HepG2 (cell line): ENCODE results near the gene AUNIP. TPM values are rescaled to one million over a fixed set of nuclear protein-coding genes. Genes with fewer than 3 reads are reported as not detected.

Experiments used
- ARNTL ChIP-seq: sonication (generic); formaldehyde crosslinking; IDR thresholded peaks from 2 replicates; pipeline ENCODE4 v1.4.0; 2020; ENCODE audit warnings: mild to moderate bottlenecking, missing genetic modification reagents
- KLF11 ChIP-seq: IDR thresholded peaks from 2 replicates; pipeline ENCODE4 v1.6.1; 2016; ENCODE audit warnings: missing compliant biosample characterization
- PCBP1 ChIP-seq: fragments of 200-400 bp; formaldehyde crosslinking; IDR thresholded peaks from 2 replicates; pipeline ENCODE4 v1.6.1; 2017; ENCODE audit warnings: mild to moderate bottlenecking, low read depth, low read length, borderline replicate concordance
- SMYD3 ChIP-seq: sonication (generic); formaldehyde crosslinking; IDR thresholded peaks from 2 replicates; pipeline ENCODE4 v1.8.1; 2023; ENCODE audit warnings: mild to moderate bottlenecking, missing genetic modification reagents
- SRY ChIP-seq: sonication (generic); formaldehyde crosslinking; IDR thresholded peaks from 2 replicates; pipeline ENCODE4 v1.8.0; 2022; ENCODE audit warnings: mild to moderate bottlenecking, missing genetic modification reagents
- TBL1XR1 ChIP-seq: fragments of 150-350 bp; IDR thresholded peaks from 2 replicates; pipeline ENCODE4 v1.6.1; 2014; ENCODE audit warnings: borderline replicate concordance, low read length; ENCODE audit not compliant: partially characterized antibody
- ZC3H13 ChIP-seq: sonication (generic); formaldehyde crosslinking; IDR thresholded peaks from 2 replicates; pipeline ENCODE4 v1.8.1; 2023; ENCODE audit warnings: mild to moderate bottlenecking, missing genetic modification reagents, moderate library complexity
- ZNF766 ChIP-seq: sonication (generic); formaldehyde crosslinking; IDR thresholded peaks from 2 replicates; pipeline ENCODE4 v1.5.0; 2020; ENCODE audit warnings: missing genetic modification reagents, borderline replicate concordance
- polyA plus RNA-seq, 8 experiments: library from polyadenylated mRNA; depleted of rRNA in 3 of 8; stranded (reverse) in 7 of 8; unstranded in 1 of 8; fragments of >200 nt; fragmentation: Illumina TruSeq in 4 of 8; extraction: Trizol in 4 of 8; gene quantifications; 2 replicates each; pipeline versions ENCODE4 v1.2.1 to v1.2.3, GENCODE V29; 2011 to 2016; ENCODE audit warnings: low read depth in 4 of 8, missing spikeins in 1 of 8, mixed read lengths in 1 of 8; ENCODE audit not compliant: insufficient read depth in 1 of 8
- total RNA-seq, 5 experiments: library from RNA; depleted of rRNA; stranded (reverse); fragments of >200 nt; fragmentation: Illumina TruSeq; extraction: Trizol; gene quantifications; 2 replicates each; pipeline ENCODE4 v1.2.3, GENCODE V29; 2016; ENCODE audit warnings: low read depth in 1 of 5
- TF ChIP-seq, protein P1 (sequence below), 2 experiments: fragments of 450-650 bp in 1 of 2; sonication (generic) in 1 of 2; formaldehyde crosslinking; IDR thresholded peaks; 2 replicates each; pipeline versions ENCODE4 v1.5.0 to v1.8.0; 2020 to 2022; ENCODE audit warnings: mild to moderate bottlenecking in 1 of 2, missing genetic modification reagents in 1 of 2
- TF ChIP-seq, protein P2 (sequence below): sonication (generic); formaldehyde crosslinking; IDR thresholded peaks from 2 replicates; pipeline ENCODE4 v1.4.0; 2020; ENCODE audit warnings: missing genetic modification reagents
- TF ChIP-seq, protein P3 (sequence below): sonication (generic); formaldehyde crosslinking; IDR thresholded peaks from 2 replicates; pipeline ENCODE4 v1.4.0; 2020; ENCODE audit warnings: missing genetic modification reagents, borderline replicate concordance
- TF ChIP-seq, protein P4 (sequence below): sonication (generic); formaldehyde crosslinking; IDR thresholded peaks from 2 replicates; pipeline ENCODE4 v1.5.0; 2020; ENCODE audit warnings: mild to moderate bottlenecking, missing genetic modification reagents, borderline replicate concordance
- TF ChIP-seq, protein P5 (sequence below): sonication (generic); formaldehyde crosslinking; IDR thresholded peaks from 2 replicates; pipeline ENCODE4 v1.5.1; 2020; ENCODE audit warnings: mild to moderate bottlenecking, missing genetic modification reagents, moderate library complexity

AUNIP gene
- total and polyA plus RNA-seq, 2 of the 13 experiments (the other 11 are each of a cell fraction or from before 2014, with no cell fraction given), result 3.8 to 12.3 TPM

DNA sequence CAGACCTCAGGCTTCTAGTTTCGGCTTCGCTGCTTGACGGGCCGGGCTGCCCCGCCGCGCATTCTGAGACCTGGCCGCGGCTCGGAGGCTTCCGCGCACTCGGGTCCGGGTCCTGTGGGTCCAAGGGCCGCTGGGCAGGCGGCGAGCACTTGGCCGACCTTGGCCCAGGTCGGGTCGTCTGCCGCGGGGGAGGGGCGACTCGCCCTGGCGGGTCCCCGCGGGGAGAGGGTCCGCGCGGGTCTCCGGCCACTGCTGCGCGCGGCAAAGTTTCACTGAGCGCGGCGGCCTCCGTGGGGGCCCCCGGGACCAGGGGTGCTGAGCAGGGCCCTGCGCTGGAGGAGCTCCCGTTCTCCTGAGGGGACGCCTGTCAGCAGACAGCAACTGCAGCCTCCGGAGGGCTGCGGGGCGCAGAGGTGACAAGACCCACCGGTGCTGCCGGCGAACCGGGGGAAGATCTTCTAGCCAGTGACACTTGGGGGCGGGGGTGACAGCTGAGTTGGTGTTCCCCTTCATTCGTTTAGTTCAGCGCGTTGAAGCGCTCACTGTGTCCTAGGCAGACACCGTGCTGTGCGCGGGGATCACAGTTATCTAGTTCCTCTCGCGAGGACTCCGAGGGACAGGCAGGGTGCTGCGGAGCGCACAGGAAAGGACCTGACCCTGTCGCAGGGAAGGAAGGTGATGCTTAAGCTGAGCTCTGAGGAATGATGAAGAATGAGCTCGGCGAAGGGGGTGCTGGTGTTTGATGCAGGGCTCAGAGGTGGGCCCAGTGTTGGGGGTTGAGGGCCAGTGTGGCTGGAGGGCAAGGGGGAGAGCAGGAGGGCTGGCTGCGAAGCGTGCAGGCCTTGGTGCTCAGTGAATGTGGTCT is 38.8 kb downstream of the AUNIP start (continued):
- TF ChIP-seq, protein P1, sequence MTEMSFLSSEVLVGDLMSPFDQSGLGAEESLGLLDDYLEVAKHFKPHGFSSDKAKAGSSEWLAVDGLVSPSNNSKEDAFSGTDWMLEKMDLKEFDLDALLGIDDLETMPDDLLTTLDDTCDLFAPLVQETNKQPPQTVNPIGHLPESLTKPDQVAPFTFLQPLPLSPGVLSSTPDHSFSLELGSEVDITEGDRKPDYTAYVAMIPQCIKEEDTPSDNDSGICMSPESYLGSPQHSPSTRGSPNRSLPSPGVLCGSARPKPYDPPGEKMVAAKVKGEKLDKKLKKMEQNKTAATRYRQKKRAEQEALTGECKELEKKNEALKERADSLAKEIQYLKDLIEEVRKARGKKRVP (CRISPR knock-in tag; IDR thresholded peaks at IDR 0.05), result 0 out of 4 replicates have a peak, but pooled peaks of 1 of the 2 experiments have one; percentile 6
- TF ChIP-seq, protein P2, sequence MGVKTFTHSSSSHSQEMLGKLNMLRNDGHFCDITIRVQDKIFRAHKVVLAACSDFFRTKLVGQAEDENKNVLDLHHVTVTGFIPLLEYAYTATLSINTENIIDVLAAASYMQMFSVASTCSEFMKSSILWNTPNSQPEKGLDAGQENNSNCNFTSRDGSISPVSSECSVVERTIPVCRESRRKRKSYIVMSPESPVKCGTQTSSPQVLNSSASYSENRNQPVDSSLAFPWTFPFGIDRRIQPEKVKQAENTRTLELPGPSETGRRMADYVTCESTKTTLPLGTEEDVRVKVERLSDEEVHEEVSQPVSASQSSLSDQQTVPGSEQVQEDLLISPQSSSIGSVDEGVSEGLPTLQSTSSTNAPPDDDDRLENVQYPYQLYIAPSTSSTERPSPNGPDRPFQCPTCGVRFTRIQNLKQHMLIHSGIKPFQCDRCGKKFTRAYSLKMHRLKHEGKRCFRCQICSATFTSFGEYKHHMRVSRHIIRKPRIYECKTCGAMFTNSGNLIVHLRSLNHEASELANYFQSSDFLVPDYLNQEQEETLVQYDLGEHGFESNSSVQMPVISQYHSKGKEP, result 0 out of 2 replicates have a peak, but pooled peaks have one; percentile 10
- TF ChIP-seq SMYD3, result no peak
- no peak for TF ChIP-seq KLF11 (CRISPR knock-in tag)
- no peak for TF ChIP-seq TBL1XR1
- TF ChIP-seq, protein P3, sequence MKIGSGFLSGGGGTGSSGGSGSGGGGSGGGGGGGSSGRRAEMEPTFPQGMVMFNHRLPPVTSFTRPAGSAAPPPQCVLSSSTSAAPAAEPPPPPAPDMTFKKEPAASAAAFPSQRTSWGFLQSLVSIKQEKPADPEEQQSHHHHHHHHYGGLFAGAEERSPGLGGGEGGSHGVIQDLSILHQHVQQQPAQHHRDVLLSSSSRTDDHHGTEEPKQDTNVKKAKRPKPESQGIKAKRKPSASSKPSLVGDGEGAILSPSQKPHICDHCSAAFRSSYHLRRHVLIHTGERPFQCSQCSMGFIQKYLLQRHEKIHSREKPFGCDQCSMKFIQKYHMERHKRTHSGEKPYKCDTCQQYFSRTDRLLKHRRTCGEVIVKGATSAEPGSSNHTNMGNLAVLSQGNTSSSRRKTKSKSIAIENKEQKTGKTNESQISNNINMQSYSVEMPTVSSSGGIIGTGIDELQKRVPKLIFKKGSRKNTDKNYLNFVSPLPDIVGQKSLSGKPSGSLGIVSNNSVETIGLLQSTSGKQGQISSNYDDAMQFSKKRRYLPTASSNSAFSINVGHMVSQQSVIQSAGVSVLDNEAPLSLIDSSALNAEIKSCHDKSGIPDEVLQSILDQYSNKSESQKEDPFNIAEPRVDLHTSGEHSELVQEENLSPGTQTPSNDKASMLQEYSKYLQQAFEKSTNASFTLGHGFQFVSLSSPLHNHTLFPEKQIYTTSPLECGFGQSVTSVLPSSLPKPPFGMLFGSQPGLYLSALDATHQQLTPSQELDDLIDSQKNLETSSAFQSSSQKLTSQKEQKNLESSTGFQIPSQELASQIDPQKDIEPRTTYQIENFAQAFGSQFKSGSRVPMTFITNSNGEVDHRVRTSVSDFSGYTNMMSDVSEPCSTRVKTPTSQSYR (CRISPR knock-in tag), result peak; percentile 62
- TF ChIP-seq PCBP1, result no peak
- TF ChIP-seq, protein P4, sequence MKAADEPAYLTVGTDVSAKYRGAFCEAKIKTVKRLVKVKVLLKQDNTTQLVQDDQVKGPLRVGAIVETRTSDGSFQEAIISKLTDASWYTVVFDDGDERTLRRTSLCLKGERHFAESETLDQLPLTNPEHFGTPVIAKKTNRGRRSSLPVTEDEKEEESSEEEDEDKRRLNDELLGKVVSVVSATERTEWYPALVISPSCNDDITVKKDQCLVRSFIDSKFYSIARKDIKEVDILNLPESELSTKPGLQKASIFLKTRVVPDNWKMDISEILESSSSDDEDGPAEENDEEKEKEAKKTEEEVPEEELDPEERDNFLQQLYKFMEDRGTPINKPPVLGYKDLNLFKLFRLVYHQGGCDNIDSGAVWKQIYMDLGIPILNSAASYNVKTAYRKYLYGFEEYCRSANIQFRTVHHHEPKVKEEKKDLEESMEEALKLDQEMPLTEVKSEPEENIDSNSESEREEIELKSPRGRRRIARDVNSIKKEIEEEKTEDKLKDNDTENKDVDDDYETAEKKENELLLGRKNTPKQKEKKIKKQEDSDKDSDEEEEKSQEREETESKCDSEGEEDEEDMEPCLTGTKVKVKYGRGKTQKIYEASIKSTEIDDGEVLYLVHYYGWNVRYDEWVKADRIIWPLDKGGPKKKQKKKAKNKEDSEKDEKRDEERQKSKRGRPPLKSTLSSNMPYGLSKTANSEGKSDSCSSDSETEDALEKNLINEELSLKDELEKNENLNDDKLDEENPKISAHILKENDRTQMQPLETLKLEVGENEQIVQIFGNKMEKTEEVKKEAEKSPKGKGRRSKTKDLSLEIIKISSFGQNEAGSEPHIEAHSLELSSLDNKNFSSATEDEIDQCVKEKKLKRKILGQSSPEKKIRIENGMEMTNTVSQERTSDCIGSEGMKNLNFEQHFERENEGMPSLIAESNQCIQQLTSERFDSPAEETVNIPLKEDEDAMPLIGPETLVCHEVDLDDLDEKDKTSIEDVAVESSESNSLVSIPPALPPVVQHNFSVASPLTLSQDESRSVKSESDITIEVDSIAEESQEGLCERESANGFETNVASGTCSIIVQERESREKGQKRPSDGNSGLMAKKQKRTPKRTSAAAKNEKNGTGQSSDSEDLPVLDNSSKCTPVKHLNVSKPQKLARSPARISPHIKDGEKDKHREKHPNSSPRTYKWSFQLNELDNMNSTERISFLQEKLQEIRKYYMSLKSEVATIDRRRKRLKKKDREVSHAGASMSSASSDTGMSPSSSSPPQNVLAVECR (CRISPR knock-in tag), result 0 out of 2 replicates have a peak, but pooled peaks have one; percentile 30
- no peak for TF ChIP-seq ARNTL
- peak; percentile 29; the same call in 1 of the 2 replicates for TF ChIP-seq ZNF766 (CRISPR knock-in tag)
- 0 out of 2 replicates have a peak, but pooled peaks have one; percentile 12 for TF ChIP-seq ZC3H13
- peak; percentile 88 for TF ChIP-seq SRY (CRISPR knock-in tag)
- TF ChIP-seq, protein P5, sequence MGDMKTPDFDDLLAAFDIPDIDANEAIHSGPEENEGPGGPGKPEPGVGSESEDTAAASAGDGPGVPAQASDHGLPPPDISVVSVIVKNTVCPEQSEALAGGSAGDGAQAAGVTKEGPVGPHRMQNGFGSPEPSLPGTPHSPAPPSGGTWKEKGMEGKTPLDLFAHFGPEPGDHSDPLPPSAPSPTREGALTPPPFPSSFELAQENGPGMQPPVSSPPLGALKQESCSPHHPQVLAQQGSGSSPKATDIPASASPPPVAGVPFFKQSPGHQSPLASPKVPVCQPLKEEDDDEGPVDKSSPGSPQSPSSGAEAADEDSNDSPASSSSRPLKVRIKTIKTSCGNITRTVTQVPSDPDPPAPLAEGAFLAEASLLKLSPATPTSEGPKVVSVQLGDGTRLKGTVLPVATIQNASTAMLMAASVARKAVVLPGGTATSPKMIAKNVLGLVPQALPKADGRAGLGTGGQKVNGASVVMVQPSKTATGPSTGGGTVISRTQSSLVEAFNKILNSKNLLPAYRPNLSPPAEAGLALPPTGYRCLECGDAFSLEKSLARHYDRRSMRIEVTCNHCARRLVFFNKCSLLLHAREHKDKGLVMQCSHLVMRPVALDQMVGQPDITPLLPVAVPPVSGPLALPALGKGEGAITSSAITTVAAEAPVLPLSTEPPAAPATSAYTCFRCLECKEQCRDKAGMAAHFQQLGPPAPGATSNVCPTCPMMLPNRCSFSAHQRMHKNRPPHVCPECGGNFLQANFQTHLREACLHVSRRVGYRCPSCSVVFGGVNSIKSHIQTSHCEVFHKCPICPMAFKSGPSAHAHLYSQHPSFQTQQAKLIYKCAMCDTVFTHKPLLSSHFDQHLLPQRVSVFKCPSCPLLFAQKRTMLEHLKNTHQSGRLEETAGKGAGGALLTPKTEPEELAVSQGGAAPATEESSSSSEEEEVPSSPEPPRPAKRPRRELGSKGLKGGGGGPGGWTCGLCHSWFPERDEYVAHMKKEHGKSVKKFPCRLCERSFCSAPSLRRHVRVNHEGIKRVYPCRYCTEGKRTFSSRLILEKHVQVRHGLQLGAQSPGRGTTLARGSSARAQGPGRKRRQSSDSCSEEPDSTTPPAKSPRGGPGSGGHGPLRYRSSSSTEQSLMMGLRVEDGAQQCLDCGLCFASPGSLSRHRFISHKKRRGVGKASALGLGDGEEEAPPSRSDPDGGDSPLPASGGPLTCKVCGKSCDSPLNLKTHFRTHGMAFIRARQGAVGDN (CRISPR knock-in tag), result peak; percentile 75; the same call in 1 of the 2 replicates
